Measurements from ENCODE around the gene NADK. TPM values are rescaled to one million over a fixed set of nuclear protein-coding genes. Genes with fewer than 3 reads are reported as not detected.

The NADK gene
- total RNA-seq, 1 experiment from 2014 or later: 86.2 TPM

DNA sequence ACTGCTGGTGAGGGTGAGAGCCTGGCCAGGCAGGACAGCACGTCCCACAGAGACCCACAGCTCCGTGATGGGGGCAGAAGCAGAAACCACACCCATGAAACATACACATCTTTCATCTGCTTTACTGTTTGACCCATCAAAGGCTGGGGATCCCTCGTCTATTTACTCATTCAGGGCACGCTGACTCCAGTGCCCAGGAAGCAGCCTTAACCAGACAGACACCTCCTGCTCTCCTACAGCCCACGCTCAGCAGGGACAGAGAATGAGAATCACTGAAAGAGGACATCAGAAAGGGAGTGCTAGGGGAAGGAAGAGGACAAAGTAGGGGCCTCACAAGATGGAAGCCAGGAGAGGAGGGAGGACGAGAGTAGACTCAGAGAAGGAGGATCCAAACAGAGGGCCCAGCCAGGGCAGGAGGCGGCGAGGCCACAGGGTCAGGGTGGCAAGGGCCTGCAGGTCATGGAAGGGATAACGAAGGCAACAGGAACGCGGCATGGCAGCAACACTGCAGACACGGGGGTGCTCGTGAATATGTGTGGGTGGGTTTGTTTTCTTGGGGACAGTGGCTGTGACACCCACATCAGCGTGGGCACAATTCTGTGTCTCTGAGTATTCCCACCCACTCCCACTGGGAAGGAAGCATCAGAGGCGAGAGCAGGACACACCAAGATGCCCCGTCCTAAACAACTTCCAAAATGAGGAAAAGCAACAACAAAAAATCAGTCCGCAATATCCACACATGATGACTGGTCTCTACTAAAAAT is 15.4 kb upstream of the NADK start:
- POLR2A ChIA-PET (ENCODE audit: low non-redundant PET): interaction anchor here (0.7 kb wide), 1 partner anchor 235 kb away, joined by 4 read pairs; no protein-coding TSS in a partner anchor

GRCh38 chr1:1788646-1789431 is 10.6 kb upstream of the NADK start:
- no peaks in the 10 kb centered on the region for H3K9me3 ChIP-seq (ENCODE audit: low read depth, low read length, poor library complexity, severe bottlenecking)
- no peak overlapping the region for H3K4me3 ChIP-seq (ENCODE audit: low read depth, low read length, poor library complexity, severe bottlenecking)
- no peaks in the 10 kb centered on the region for H3K4me1 ChIP-seq (ENCODE audit: insufficient read depth, low read length, poor library complexity, severe bottlenecking)
- peak overlapping the region; percentile 50 for H3K27ac ChIP-seq (ENCODE audit: low read depth, low read length, poor library complexity, severe bottlenecking)
- no peaks in the 10 kb centered on the region for H3K27me3 ChIP-seq (replicated peaks; ENCODE audit: insufficient read depth, low read depth, low read length, poor library complexity)
- TF ChIP-seq CTCF (conservative IDR thresholded peaks at IDR 0.05; ENCODE audit: low read depth, low read length): peak; percentile 50
- TF ChIP-seq EZH2 (IDR thresholded peaks at IDR 0.05; ENCODE audit: borderline replicate concordance, low read depth, low read length, poor library complexity, severe bottlenecking): no peak
- no TSS peak for BruUV-seq (replicated peaks)
- peaks cover 89% of the 10 kb centered on the region for H3K36me3 ChIP-seq (ENCODE audit: insufficient read depth, low read length, poor library complexity, severe bottlenecking)
- ChIA-PET CTCF (interaction anchor here (1.4 kb wide), 1 partner anchor 117 kb away, joined by 9 read pairs; no protein-coding TSS in a partner anchor), POLR2A (ENCODE audit: low non-redundant PET) (no interaction called here)
- no peak for DNase-seq (ENCODE audit: low spot score)
- intact Hi-C loops (cut with micrococcal nuclease; ENCODE audit: unreplicated experiment): no loop called here

More for the DNA sequence above, 15.4 kb upstream of the NADK start:
- TF ChIP-seq CTCF (conservative IDR thresholded peaks at IDR 0.05; ENCODE audit: low read depth, low read length): no peak
- TF ChIP-seq EZH2 (IDR thresholded peaks at IDR 0.05; ENCODE audit: borderline replicate concordance, low read depth, low read length, poor library complexity, severe bottlenecking): no peak
- H3K36me3 ChIP-seq (ENCODE audit: insufficient read depth, low read length, poor library complexity, severe bottlenecking): peaks cover 86% of the 10 kb centered on the region
- no peaks in the 10 kb centered on the region for H3K27me3 ChIP-seq (replicated peaks; ENCODE audit: insufficient read depth, low read depth, low read length, poor library complexity)
- H3K27ac ChIP-seq (ENCODE audit: low read depth, low read length, poor library complexity, severe bottlenecking): no peak overlapping the region
- H3K9me3 ChIP-seq (ENCODE audit: low read depth, low read length, poor library complexity, severe bottlenecking): no peaks in the 10 kb centered on the region
- CTCF ChIA-PET: no interaction called here
- H3K4me1 ChIP-seq (ENCODE audit: insufficient read depth, low read length, poor library complexity, severe bottlenecking): no peaks in the 10 kb centered on the region
- H3K4me3 ChIP-seq (ENCODE audit: low read depth, low read length, poor library complexity, severe bottlenecking): no peak overlapping the region
- no peak for DNase-seq (ENCODE audit: low spot score)
- BruUV-seq (replicated peaks): no TSS peak
- intact Hi-C loops (cut with micrococcal nuclease; ENCODE audit: unreplicated experiment): no loop called here

- H3K4me3 ChIP-seq (ENCODE audit: low read depth, low read length, poor library complexity, severe bottlenecking): no peak overlapping the region
- no peaks in the 10 kb centered on the region for H3K27me3 ChIP-seq (replicated peaks; ENCODE audit: insufficient read depth, low read depth, low read length, poor library complexity)
- no peaks in the 10 kb centered on the region for H3K4me1 ChIP-seq (ENCODE audit: insufficient read depth, low read length, poor library complexity, severe bottlenecking)
- POLR2A ChIA-PET (ENCODE audit: low non-redundant PET): no interaction called here
- DNase-seq (ENCODE audit: low spot score): no peak
- H3K27ac ChIP-seq (ENCODE audit: low read depth, low read length, poor library complexity, severe bottlenecking): peak overlapping the region; percentile 50
- BruUV-seq (replicated peaks): no TSS peak
- CTCF ChIA-PET: no interaction called here
- no peaks in the 10 kb centered on the region for H3K9me3 ChIP-seq (ENCODE audit: low read depth, low read length, poor library complexity, severe bottlenecking)
- TF ChIP-seq CTCF (conservative IDR thresholded peaks at IDR 0.05; ENCODE audit: low read depth, low read length) (no peak), EZH2 (IDR thresholded peaks at IDR 0.05; ENCODE audit: borderline replicate concordance, low read depth, low read length, poor library complexity, severe bottlenecking) (no peak)
- H3K36me3 ChIP-seq (ENCODE audit: insufficient read depth, low read length, poor library complexity, severe bottlenecking): peaks cover 82% of the 10 kb centered on the region
- intact Hi-C loops (cut with micrococcal nuclease; ENCODE audit: unreplicated experiment): no loop called here
Observed at GRCh38 chr1:1788136-1788535, 9.9 kb upstream of the NADK start.

Data from A673 (cell line).